Measurements from ENCODE around the gene ANKRD63. TPM values are rescaled to one million over a fixed set of nuclear protein-coding genes. Genes with fewer than 3 reads are reported as not detected.
A peak's percentile ranks its signal among the peaks of the same experiment; 100 is the strongest.

The ANKRD63 gene
- total RNA-seq, 1 experiment from 2014 or later: 2.5 TPM

- intact Hi-C loops (cut with micrococcal nuclease; ENCODE audit: unreplicated experiment): loop anchor here (5.0 to 10.0 kb wide), 4 partner anchors 393 to 1573 kb away; no protein-coding TSS in a partner anchor
- Histone ChIP-seq H3K27me3 (replicated peaks; ENCODE audit: insufficient read depth, low read depth, low read length, poor library complexity) (no peaks in the 10 kb centered on the region), H3K27ac (ENCODE audit: low read depth, low read length, poor library complexity, severe bottlenecking) (peak overlapping the region; percentile 39), H3K36me3 (ENCODE audit: insufficient read depth, low read length, poor library complexity, severe bottlenecking) (no peaks in the 10 kb centered on the region), H3K9me3 (ENCODE audit: low read depth, low read length, poor library complexity, severe bottlenecking) (no peaks in the 10 kb centered on the region), H3K4me3 (ENCODE audit: low read depth, low read length, poor library complexity, severe bottlenecking) (no peak overlapping the region), H3K4me1 (ENCODE audit: insufficient read depth, low read length, poor library complexity, severe bottlenecking) (peaks cover 38% of the 10 kb centered on the region)
- BruUV-seq (replicated peaks): no TSS peak
- CTCF ChIA-PET: interaction anchor here (1.2 to 2.2 kb wide), 2 partner anchors 14 to 60 kb away, joined by 4 to 9 read pairs; no protein-coding TSS in a partner anchor
- POLR2A ChIA-PET (ENCODE audit: low non-redundant PET): no interaction called here
- DNase-seq (ENCODE audit: low spot score): no peak
- TF ChIP-seq CTCF (conservative IDR thresholded peaks at IDR 0.05; ENCODE audit: low read depth, low read length): no peak
- no peak for TF ChIP-seq EZH2 (IDR thresholded peaks at IDR 0.05; ENCODE audit: borderline replicate concordance, low read depth, low read length, poor library complexity, severe bottlenecking)
These were observed 5.4 kb downstream of the ANKRD63 start for GRCh38 chr15:40277471-40277870.

- H3K4me3 ChIP-seq (ENCODE audit: low read depth, low read length, poor library complexity, severe bottlenecking): no peak overlapping the region
- DNase-seq (ENCODE audit: low spot score): no peak
- H3K9me3 ChIP-seq (ENCODE audit: low read depth, low read length, poor library complexity, severe bottlenecking): no peaks in the 10 kb centered on the region
- no peak for TF ChIP-seq CTCF (conservative IDR thresholded peaks at IDR 0.05; ENCODE audit: low read depth, low read length)
- TF ChIP-seq EZH2 (IDR thresholded peaks at IDR 0.05; ENCODE audit: borderline replicate concordance, low read depth, low read length, poor library complexity, severe bottlenecking): no peak
- no peaks in the 10 kb centered on the region for H3K36me3 ChIP-seq (ENCODE audit: insufficient read depth, low read length, poor library complexity, severe bottlenecking)
- no TSS peak for BruUV-seq (replicated peaks)
- CTCF ChIA-PET: interaction anchor here (0.5 kb wide), 1 partner anchor 368 kb away, joined by 3 read pairs; no protein-coding TSS in a partner anchor
- intact Hi-C loops (cut with micrococcal nuclease; ENCODE audit: unreplicated experiment): loop anchor here (5.0 to 10.0 kb wide), 4 partner anchors 392 to 1572 kb away; no protein-coding TSS in a partner anchor
- no peaks in the 10 kb centered on the region for H3K27me3 ChIP-seq (replicated peaks; ENCODE audit: insufficient read depth, low read depth, low read length, poor library complexity)
- POLR2A ChIA-PET (ENCODE audit: low non-redundant PET): no interaction called here
- peaks cover 38% of the 10 kb centered on the region for H3K4me1 ChIP-seq (ENCODE audit: insufficient read depth, low read length, poor library complexity, severe bottlenecking)
- no peak overlapping the region for H3K27ac ChIP-seq (ENCODE audit: low read depth, low read length, poor library complexity, severe bottlenecking)
These were observed 5.9 kb downstream of the ANKRD63 start for GRCh38 chr15:40276927-40277326.

- no peak overlapping the region for H3K27ac ChIP-seq (ENCODE audit: low read depth, low read length, poor library complexity, severe bottlenecking)
- H3K27me3 ChIP-seq (replicated peaks; ENCODE audit: insufficient read depth, low read depth, low read length, poor library complexity): no peaks in the 10 kb centered on the region
- no peak for TF ChIP-seq CTCF (conservative IDR thresholded peaks at IDR 0.05; ENCODE audit: low read depth, low read length)
- no peak for TF ChIP-seq EZH2 (IDR thresholded peaks at IDR 0.05; ENCODE audit: borderline replicate concordance, low read depth, low read length, poor library complexity, severe bottlenecking)
- peaks cover 38% of the 10 kb centered on the region for H3K4me1 ChIP-seq (ENCODE audit: insufficient read depth, low read length, poor library complexity, severe bottlenecking)
- H3K9me3 ChIP-seq (ENCODE audit: low read depth, low read length, poor library complexity, severe bottlenecking): no peaks in the 10 kb centered on the region
- CTCF ChIA-PET: no interaction called here
- DNase-seq (ENCODE audit: low spot score): no peak
- H3K4me3 ChIP-seq (ENCODE audit: low read depth, low read length, poor library complexity, severe bottlenecking): no peak overlapping the region
- POLR2A ChIA-PET (ENCODE audit: low non-redundant PET): no interaction called here
- intact Hi-C loops (cut with micrococcal nuclease; ENCODE audit: unreplicated experiment): loop anchor here (2.0 to 10.0 kb wide), 5 partner anchors 59 to 1571 kb away; no protein-coding TSS in a partner anchor
- BruUV-seq (replicated peaks): no TSS peak
- no peaks in the 10 kb centered on the region for H3K36me3 ChIP-seq (ENCODE audit: insufficient read depth, low read length, poor library complexity, severe bottlenecking)
These were observed 6.9 kb downstream of the ANKRD63 start for GRCh38 chr15:40275954-40276353.

Measured in A673 (cell line).